PC-9 (cell line): ENCODE results near the gene DCTN2.
"Not testable (repeated sequence)": the region's sequence is repeated elsewhere in the genome, so short reads cannot be mapped to it uniquely, and the experiment has no call there.

ENCODE experiments used
- CTCF ChIP-seq: fragments of 200-600 bp; sonication (generic); conservative IDR thresholded peaks from 2 replicates; pipeline ENCODE4 v1.6.1; 2017; ENCODE audit warnings: mixed run types, antibody characterized with exemption, mild to moderate bottlenecking, moderate library complexity
- EZH2 ChIP-seq: fragments of 200-600 bp; sonication (generic); IDR thresholded peaks from 2 replicates; pipeline ENCODE4 v1.8.0; 2017; ENCODE audit warnings: antibody characterized with exemption, low read depth

- TF ChIP-seq CTCF, EZH2: not testable (repeated sequence)
Observed at GRCh38 chr12:57561117-57561516, 14.1 kb upstream of the DCTN2 start.
